WERI-Rb-1 (cell line): ENCODE measurements around the gene SYTL3.

Experiments used
- DNase-seq: peaks from one replicate; pipeline ENCODE4 v3.0.0-alpha.2; 2020
- H3K27ac ChIP-seq: fragments of 250-450 bp; sonication (Bioruptor Pico); 2 replicates; pipeline ENCODE4 v1.5.1; 2020; ENCODE audit warnings: mild to moderate bottlenecking, moderate library complexity
- H3K27me3 ChIP-seq: fragments of 250-450 bp; sonication (Bioruptor Pico); 2 replicates; pipeline ENCODE4 v1.5.1; 2021; ENCODE audit warnings: mild to moderate bottlenecking, low read depth, moderate library complexity; ENCODE audit not compliant: insufficient read depth, severe bottlenecking
- H3K36me3 ChIP-seq: fragments of 250-450 bp; sonication (Bioruptor Pico); 2 replicates; pipeline ENCODE4 v1.5.1; 2020; ENCODE audit warnings: mild to moderate bottlenecking, moderate library complexity
- H3K4me3 ChIP-seq: 2 replicates; pipeline ENCODE4 v1.5.1; 2011; ENCODE audit warnings: low read depth, mild to moderate bottlenecking, control low read depth, low read length
- H3K9me3 ChIP-seq: fragments of 250-450 bp; sonication (Bioruptor Pico); 2 replicates; pipeline ENCODE4 v1.5.1; 2021; ENCODE audit warnings: mild to moderate bottlenecking, moderate library complexity; ENCODE audit not compliant: severe bottlenecking
- TF ChIP-seq, protein P1 (sequence below): IDR thresholded peaks from 2 replicates; pipeline ENCODE4 v1.5.1; 2011; ENCODE audit warnings: low read depth, mild to moderate bottlenecking, control low read depth, inconsistent platforms, low read length

SYTL3 gene

DNA sequence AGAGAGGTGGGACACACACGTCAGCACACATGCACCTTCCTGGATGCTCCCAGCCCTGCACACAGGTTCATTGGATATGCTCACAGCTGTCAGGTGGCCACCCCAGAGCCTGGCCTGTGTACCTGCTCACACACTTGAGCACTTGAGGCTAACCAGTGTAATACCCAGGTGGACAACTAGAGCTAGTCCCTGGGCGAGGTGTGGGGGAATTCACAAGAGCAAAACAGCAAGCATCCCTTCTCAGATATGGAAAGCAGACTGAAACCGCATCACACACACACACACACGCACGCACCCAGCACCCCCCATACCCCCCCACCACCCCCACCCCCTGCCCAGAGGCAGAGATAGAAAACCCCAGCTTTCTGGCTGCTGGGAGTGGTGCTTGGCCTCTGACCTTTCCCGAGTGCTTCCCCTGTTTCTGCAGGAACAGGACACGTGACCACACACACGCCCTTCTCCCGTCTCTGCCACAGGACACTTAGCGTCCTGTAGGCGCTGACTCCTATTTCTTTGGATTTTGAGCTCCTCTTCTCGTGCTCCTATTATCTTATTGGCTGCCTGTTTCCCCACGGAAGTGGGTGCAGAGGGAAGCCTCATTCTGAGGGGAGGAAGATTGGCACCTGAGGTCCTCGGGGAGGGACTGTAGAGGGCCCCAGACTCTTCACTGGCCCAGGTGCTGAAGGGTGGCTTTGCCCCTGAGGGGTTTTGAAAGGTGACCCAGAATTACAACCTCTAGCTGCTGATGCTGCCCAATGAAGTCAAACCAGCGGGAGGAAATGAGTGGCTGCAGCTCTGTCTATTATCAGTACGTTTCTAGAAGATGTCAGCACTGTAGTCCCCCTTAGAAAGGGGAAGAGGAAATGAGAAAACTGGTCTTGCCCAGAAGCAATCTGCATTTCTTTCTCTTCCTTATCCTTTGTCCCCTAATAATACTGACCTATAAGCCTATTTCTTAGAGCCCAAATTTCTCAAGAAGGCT, 65.8 kb downstream of the SYTL3 start:
- Histone ChIP-seq H3K27ac (no peak overlapping the region), H3K27me3 (no peaks in the 10 kb centered on the region), H3K36me3 (no peaks in the 10 kb centered on the region), H3K9me3 (no peaks in the 10 kb centered on the region), H3K4me3 (no peak overlapping the region)
- TF ChIP-seq, protein P1, sequence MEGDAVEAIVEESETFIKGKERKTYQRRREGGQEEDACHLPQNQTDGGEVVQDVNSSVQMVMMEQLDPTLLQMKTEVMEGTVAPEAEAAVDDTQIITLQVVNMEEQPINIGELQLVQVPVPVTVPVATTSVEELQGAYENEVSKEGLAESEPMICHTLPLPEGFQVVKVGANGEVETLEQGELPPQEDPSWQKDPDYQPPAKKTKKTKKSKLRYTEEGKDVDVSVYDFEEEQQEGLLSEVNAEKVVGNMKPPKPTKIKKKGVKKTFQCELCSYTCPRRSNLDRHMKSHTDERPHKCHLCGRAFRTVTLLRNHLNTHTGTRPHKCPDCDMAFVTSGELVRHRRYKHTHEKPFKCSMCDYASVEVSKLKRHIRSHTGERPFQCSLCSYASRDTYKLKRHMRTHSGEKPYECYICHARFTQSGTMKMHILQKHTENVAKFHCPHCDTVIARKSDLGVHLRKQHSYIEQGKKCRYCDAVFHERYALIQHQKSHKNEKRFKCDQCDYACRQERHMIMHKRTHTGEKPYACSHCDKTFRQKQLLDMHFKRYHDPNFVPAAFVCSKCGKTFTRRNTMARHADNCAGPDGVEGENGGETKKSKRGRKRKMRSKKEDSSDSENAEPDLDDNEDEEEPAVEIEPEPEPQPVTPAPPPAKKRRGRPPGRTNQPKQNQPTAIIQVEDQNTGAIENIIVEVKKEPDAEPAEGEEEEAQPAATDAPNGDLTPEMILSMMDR = no peak
- no peak for DNase-seq

DNA sequence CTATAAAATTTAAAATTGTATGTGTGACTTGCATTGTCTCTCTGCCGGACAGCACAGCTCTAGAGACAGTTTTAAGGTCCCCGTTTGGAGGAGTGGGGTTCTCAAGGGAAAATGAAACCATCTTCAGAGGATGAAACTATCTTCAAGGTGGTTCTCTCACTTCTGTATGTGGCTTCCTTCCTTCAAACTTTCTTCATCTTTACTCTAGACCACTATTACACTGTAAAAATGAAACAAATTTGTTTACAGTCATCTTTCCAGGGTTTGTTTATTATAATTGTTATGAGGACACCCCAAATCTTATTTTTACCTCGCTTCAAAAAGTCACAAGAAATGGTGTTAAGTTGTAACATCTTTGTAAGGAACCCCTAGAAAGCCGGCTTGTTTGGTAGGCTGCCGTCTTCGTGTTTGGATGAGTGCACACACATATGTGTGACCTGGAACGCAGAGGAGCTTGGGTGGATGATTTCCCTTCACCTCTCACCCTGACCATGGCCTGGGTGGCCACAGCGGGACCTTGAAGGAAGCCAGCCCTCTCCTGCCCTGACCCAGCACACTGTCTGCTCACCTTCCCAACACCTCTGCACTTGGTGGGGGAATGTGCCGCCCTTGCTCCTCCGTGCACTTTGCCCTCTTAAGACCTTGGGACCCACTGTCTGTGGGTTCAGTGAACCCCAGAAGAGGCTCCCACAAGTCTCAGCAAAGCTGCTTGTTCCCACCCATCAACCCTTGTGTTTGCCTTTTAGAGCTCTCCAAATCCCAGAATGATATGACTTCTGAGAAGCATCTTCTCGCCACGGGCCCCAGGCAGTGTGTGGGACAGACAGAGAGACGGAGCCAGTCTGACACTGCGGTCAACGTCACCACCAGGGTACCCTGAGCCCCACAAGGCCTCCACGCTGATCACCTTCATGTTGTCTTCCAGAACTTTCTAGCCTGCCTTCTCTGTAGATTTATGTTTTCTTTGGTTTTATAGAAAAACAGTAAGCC, 67.8 kb downstream of the SYTL3 start:
- 0 out of 2 replicates have a peak overlapping the region, but pooled peaks have one; percentile 32 for H3K27ac ChIP-seq
- H3K36me3 ChIP-seq = no peaks in the 10 kb centered on the region
- TF ChIP-seq, protein P1 = no peak
- H3K9me3 ChIP-seq = no peaks in the 10 kb centered on the region
- H3K4me3 ChIP-seq = no peak overlapping the region
- no peaks in the 10 kb centered on the region for H3K27me3 ChIP-seq
- DNase-seq = no peak

DNA sequence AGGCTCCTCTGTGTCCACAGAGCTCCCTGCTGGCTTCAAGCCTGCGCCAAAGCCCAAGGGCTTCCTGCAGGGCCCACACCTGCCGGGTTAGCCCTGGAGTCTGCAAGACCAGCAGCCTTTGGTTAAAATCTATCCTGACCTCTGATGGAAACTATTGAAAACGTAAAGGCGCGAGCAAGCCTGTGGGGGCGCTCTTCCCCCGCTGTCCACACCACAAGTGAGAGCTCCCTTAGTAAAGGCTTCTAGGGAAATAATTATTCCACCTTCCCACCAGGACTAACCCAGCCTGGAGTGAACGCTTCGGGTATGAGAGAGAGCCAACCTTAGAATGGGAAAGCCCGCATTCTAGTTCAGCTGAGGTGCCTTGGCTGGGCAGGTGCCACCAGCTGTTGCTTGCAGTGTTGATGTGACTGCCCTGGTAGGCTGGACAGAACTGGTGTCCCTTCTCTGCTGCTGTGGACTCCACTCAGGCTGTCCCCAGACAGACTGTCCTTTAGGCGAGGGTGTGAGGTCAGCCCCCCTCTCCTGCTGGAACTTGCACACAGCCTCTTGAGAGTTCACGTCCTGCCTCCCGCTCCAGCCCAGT, 68.7 kb downstream of the SYTL3 start:
- Histone ChIP-seq H3K36me3 (no peaks in the 10 kb centered on the region), H3K9me3 (no peaks in the 10 kb centered on the region), H3K27me3 (no peaks in the 10 kb centered on the region), H3K4me3 (no peak overlapping the region), H3K27ac (peak overlapping the region; percentile 32; the same call in 1 of the 2 replicates)
- TF ChIP-seq, protein P1 = peak; percentile 81
- DNase-seq = peak; percentile 68

DNA sequence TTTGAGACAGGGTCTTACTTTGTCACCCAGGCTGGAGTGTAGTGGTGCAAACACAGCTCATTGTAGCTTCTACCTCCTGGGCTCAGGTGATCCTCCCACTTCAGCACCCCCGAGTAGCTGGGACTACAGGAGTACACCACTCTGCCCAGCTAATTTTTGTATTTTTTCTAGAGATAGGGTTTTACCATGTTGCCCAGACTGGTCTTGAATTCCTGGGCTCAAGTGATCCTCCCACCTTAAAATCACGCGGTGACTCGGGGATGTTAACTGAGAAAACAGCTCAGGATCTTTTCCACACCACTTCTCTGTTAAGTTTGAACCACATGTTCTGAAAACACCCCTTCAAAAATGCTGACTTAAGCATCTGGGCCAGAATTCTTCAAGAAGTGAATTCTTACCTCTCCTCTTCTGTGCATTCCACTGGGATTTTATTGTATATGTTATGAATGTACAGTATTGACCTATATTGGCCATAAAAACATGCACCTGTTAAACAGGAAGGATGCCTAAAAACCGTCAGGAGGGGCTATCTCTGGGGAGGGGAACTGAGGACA, 72.4 kb downstream of the SYTL3 start:
- no peak for DNase-seq
- no peaks in the 10 kb centered on the region for H3K27me3 ChIP-seq
- TF ChIP-seq, protein P1 = no peak
- H3K9me3 ChIP-seq = peaks cover 4% of the 10 kb centered on the region
- H3K36me3 ChIP-seq = no peaks in the 10 kb centered on the region
- H3K27ac ChIP-seq = no peak overlapping the region
- no peak overlapping the region for H3K4me3 ChIP-seq

DNA sequence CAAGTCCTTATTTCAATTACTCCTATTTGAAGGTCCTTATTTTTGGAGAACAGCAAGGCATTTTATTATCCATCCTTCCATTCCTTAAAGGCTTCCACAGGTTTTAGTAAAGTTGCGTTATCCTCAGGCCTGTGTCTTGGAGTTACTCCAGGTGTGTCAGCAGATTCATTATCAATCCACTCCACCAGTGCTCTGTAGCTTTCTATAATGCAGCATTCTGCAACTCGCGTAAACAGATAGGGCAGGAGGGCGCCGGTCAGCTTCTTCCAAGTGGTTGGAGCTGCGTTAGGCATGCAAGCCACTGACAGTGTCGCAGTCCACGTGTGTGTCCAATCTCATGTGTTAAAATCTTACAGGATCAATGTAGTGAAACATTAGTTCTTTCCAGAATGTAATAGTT, 75.8 kb downstream of the SYTL3 start:
- Histone ChIP-seq H3K4me3 (no peak overlapping the region), H3K27me3 (no peaks in the 10 kb centered on the region), H3K27ac (no peak overlapping the region), H3K36me3 (no peaks in the 10 kb centered on the region), H3K9me3 (peaks cover 4% of the 10 kb centered on the region)
- no peak for DNase-seq
- TF ChIP-seq, protein P1 = no peak
